Posterior vena cava (tissue), 2 donors: Measurements from ENCODE around the gene NUP37. TPM values are rescaled to one million over a fixed set of nuclear protein-coding genes. Genes with fewer than 3 reads are reported as not detected.

ENCODE experiments used
- DNase-seq: peaks from one replicate; pipeline ENCODE4 v3.0.0-alpha.2; 2020; ENCODE audit warnings: low spot score
- intact Hi-C, 2 donors: fragments of 100-400 bp; cut with DNase I; formaldehyde crosslinking; loops; one replicate each; pipeline versions ENCODE4 v1.14.1 to v1.14.2; 2022 to 2023
- total RNA-seq, 2 donors: library from RNA; stranded (reverse); fragmentation: NEBNext Ultra II Directional; extraction: Animal tissue kit (Norgen Biotek cat#: 25700); gene quantifications; one replicate each; pipeline ENCODE4 v1.2.1, GENCODE V29; 2021
- donor health status: DM: yes; HTN: yes; CAD: no.
- donor health status: DM: yes; HTN: yes; CAD: no.

NUP37 gene
- total RNA-seq, 2 donors from 2014 or later, result 14.2 to 15.7 TPM

- no peak for DNase-seq
- intact Hi-C loops, result no loop called here
Measured at GRCh38 chr12:102050660-102051430, 69.1 kb downstream of the NUP37 start.

GRCh38 chr12:102043928-102044327, 76.0 kb downstream of the NUP37 start:
- DNase-seq, result no peak
- intact Hi-C loops, result no loop called here

GRCh38 chr12:102033991-102034745, 85.7 kb downstream of the NUP37 start:
- DNase-seq, result no peak
- intact Hi-C loops, result no loop called here

- intact Hi-C loops, result no loop called here
- no peak for DNase-seq
Measured at GRCh38 chr12:102031852-102032251, 88.1 kb downstream of the NUP37 start.

GRCh38 chr12:102029141-102029540, 90.8 kb downstream of the NUP37 start:
- DNase-seq, result no peak

GRCh38 chr12:102026728-102027127, 93.2 kb downstream of the NUP37 start:
- intact Hi-C loops, result no loop called here
- no peak for DNase-seq

More at GRCh38 chr12:102029141-102029540, 90.8 kb downstream of the NUP37 start:
- intact Hi-C loops, result no loop called here

GRCh38 chr12:102024765-102025164, 95.1 kb downstream of the NUP37 start:
- intact Hi-C loops, result no loop called here

GRCh38 chr12:102023343-102023930, 96.5 kb downstream of the NUP37 start:
- DNase-seq, result no peak
- intact Hi-C loops, result no loop called here

More at GRCh38 chr12:102024765-102025164, 95.1 kb downstream of the NUP37 start:
- no peak for DNase-seq

Other genes starting within 250 kb of the NUP37 start
- gene DRAM1, start 242.5 kb downstream of the NUP37 start, total RNA-seq, result 10 to 100 TPM; 29.0 to 31.3 TPM
- 10 to 100 TPM; 46.7 to 50.0 TPM for gene WASHC3, start 58.1 kb downstream of the NUP37 start, total RNA-seq
- 1 to 10 TPM; 2.4 to 3.2 TPM for gene PARPBP, start 69 bp upstream of the NUP37 start, total RNA-seq
- gene PMCH, start 77.7 kb upstream of the NUP37 start, total RNA-seq, result not detected